C4-2B (cell line): ENCODE data around the gene ROR2.

Experiments
- ZFX ChIP-seq: fragments of 450-650 bp; IDR thresholded peaks from 2 replicates; pipeline ENCODE4 v1.6.1; 2017
- TF ChIP-seq, protein P1 (sequence below): fragments of 450-650 bp; conservative IDR thresholded peaks from 2 replicates; pipeline ENCODE4 v1.5.1; 2017; ENCODE audit warnings: mild to moderate bottlenecking

DNA sequence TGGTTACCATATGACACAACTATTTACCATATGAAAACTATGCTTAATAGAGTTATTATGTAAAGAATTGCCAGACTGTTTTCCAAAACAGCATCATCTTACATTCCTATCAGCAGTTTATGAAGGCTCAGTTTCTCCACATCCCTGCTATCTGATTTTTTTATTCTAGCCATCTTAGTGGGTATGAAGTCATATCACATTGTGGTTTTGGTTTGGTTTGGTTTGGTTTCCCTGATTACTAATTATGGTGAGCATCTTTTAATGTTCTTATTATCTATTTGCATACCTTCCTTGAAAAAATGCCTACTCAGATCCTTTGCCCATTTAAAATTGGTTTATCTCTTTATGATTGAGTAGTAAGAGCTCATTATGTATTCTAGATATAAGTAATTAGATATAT is 327.0 kb downstream of the ROR2 start:
- TF ChIP-seq, protein P1, sequence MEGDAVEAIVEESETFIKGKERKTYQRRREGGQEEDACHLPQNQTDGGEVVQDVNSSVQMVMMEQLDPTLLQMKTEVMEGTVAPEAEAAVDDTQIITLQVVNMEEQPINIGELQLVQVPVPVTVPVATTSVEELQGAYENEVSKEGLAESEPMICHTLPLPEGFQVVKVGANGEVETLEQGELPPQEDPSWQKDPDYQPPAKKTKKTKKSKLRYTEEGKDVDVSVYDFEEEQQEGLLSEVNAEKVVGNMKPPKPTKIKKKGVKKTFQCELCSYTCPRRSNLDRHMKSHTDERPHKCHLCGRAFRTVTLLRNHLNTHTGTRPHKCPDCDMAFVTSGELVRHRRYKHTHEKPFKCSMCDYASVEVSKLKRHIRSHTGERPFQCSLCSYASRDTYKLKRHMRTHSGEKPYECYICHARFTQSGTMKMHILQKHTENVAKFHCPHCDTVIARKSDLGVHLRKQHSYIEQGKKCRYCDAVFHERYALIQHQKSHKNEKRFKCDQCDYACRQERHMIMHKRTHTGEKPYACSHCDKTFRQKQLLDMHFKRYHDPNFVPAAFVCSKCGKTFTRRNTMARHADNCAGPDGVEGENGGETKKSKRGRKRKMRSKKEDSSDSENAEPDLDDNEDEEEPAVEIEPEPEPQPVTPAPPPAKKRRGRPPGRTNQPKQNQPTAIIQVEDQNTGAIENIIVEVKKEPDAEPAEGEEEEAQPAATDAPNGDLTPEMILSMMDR, result no peak
- TF ChIP-seq ZFX, result no peak
